Measurements from ENCODE around the gene JAZF1. TPM values are rescaled to one million over a fixed set of nuclear protein-coding genes. Genes with fewer than 3 reads are reported as not detected.

Gene JAZF1
- total and polyA plus RNA-seq, 2 of the 4 experiments (the other 2 are of a cell fraction) = 8.4 to 10.5 TPM

GRCh38 chr7:28082071-28082470 is 98.5 kb downstream of the JAZF1 start:
- no peak for ATAC-seq (ENCODE audit: low read depth)

More at GRCh38 chr7:28082071-28082470, 98.5 kb downstream of the JAZF1 start:
- peaks cover 29 to 62% of the 10 kb centered on the region in 2 experiments for H3K79me1 ChIP-seq (ENCODE audit: low read depth in 1 of 2, low read length in 2 of 2)
- H3K36me3 ChIP-seq (ENCODE audit: control insufficient read depth, insufficient read depth, low read length) = no peaks in the 10 kb centered on the region
- H3K4me2 ChIP-seq (ENCODE audit: low read depth, low read length) = no peak overlapping the region
- in situ Hi-C loops (cut with MboI; ENCODE audit: low sequenced_read_pairs) (no loop called here), dilution Hi-C loops (cut with HindIII; ENCODE audit: low sequenced_read_pairs, unreplicated experiment) (no loop called here), intact Hi-C loops (cut with micrococcal nuclease) (no loop called here)
- no peak overlapping the region for H3K27ac ChIP-seq (ENCODE audit: insufficient read depth, low read length)
- H4K8ac ChIP-seq (ENCODE audit: low read depth in 2 of 2, low read length in 2 of 2) = no peak overlapping the region
- H2AFZ ChIP-seq (replicated peaks; ENCODE audit: low read length, poor library complexity) = no peak overlapping the region
- H2BK120ac ChIP-seq (ENCODE audit: low read depth, low read length) = no peak overlapping the region
- H4K5ac ChIP-seq (ENCODE audit: low read depth, low read length) = no peak overlapping the region
- no peaks in the 10 kb centered on the region for H3K9me3 ChIP-seq (ENCODE audit: control insufficient read depth, insufficient read depth, low read length)
- no peak for TF ChIP-seq RFX5 (IDR thresholded peaks at IDR 0.05; ENCODE audit: low read depth, low read length)
- TF ChIP-seq CEBPB (IDR thresholded peaks at IDR 0.05; ENCODE audit: low read depth, low read length) = no peak
- TF ChIP-seq RAD21 (IDR thresholded peaks at IDR 0.05; ENCODE audit: low read length) = no peak
- no peak for TF ChIP-seq USF2 (IDR thresholded peaks at IDR 0.05; ENCODE audit: low read depth, low read length)
- TF ChIP-seq FOS (IDR thresholded peaks at IDR 0.05; ENCODE audit: low read depth, low read length) = no peak
- no peak overlapping the region for H3K14ac ChIP-seq (replicated peaks; ENCODE audit: low read depth, low read length)
- no peak overlapping the region for H2BK20ac ChIP-seq (ENCODE audit: low read depth, low read length)
- peaks cover 13% of the 10 kb centered on the region for H3K9me1 ChIP-seq (ENCODE audit: insufficient read depth, low read length)
- H3K9ac ChIP-seq (ENCODE audit: low read depth, low read length) = no peak overlapping the region
- H4K20me1 ChIP-seq (ENCODE audit: insufficient read depth, low read length) = peaks cover 16% of the 10 kb centered on the region; the same call in 1 of the 2 replicates
- no peak for DNase-seq
- no CpG with 5 or more reads among the region's 5 CpGs for WGBS, 2 experiments (ENCODE audit: extremely low coverage in 2 of 2, insufficient read length in 1 of 2)
- peaks cover 5% of the 10 kb centered on the region; the same call in 1 of the 2 replicates for H3K4me1 ChIP-seq (ENCODE audit: control insufficient read depth, insufficient read depth, low read length)
- H2BK5ac ChIP-seq (ENCODE audit: low read depth, low read length, poor library complexity, severe bottlenecking) = no peak overlapping the region
- no peak overlapping the region for H3K56ac ChIP-seq (ENCODE audit: extremely low read depth, insufficient read depth, low read length)
- BruUV-seq (replicated peaks) = no TSS peak
- no peak overlapping the region for H2AK9ac ChIP-seq (replicated peaks; ENCODE audit: low read depth, low read length, poor library complexity)
- ChIA-PET POLR2A (ENCODE audit: unreplicated experiment) (interaction anchor here (0.5 kb wide), 1 partner anchor 234 kb away, joined by 4 read pairs; no protein-coding TSS in a partner anchor), CTCF (no interaction called here)
- no peaks in the 10 kb centered on the region for H3K27me3 ChIP-seq (ENCODE audit: control insufficient read depth, insufficient read depth, low read length)
- H4K91ac ChIP-seq (ENCODE audit: insufficient read depth, low read depth, low read length) = no peak overlapping the region
- no peak overlapping the region for H3K4me3 ChIP-seq (ENCODE audit: insufficient read depth, low read depth, low read length)
- no peak overlapping the region for H3K18ac ChIP-seq (ENCODE audit: low read depth, low read length)
- no peak overlapping the region for H3K4ac ChIP-seq (ENCODE audit: low read depth, low read length)
- H2BK15ac ChIP-seq (ENCODE audit: low read depth, low read length) = no peak overlapping the region
- no peak overlapping the region for H2AK5ac ChIP-seq (ENCODE audit: low read depth, low read length)
- no peak overlapping the region for H3K23ac ChIP-seq (ENCODE audit: low read depth, low read length)

Measured in IMR-90 (cell line).